ENCODE measurements around the gene FRMD4A. TPM values are rescaled to one million over a fixed set of nuclear protein-coding genes. Genes with fewer than 3 reads are reported as not detected.

FRMD4A gene
- total RNA-seq, 1 experiment from 2014 or later: 18.3 TPM

GRCh38 chr10:14017467-14017866, 313.3 kb downstream of the FRMD4A start:
- intact Hi-C loops (cut with micrococcal nuclease; ENCODE audit: unreplicated experiment): no loop called here
- no peaks in the 10 kb centered on the region for H3K79me2 ChIP-seq (ENCODE audit: low read depth)
- H3K4me1 ChIP-seq (replicated peaks; ENCODE audit: insufficient read depth): no peaks in the 10 kb centered on the region
- no peak overlapping the region for H3K4me2 ChIP-seq
- H3K27ac ChIP-seq: no peak overlapping the region
- H3K36me3 ChIP-seq (ENCODE audit: low read depth): no peaks in the 10 kb centered on the region
- H3F3A ChIP-seq (ENCODE audit: insufficient read depth, low read depth): no peaks in the 10 kb centered on the region
- H3K9me3 ChIP-seq (ENCODE audit: insufficient read depth, low read depth): no peaks in the 10 kb centered on the region
- no peak overlapping the region for H3K4me3 ChIP-seq
- H4K20me1 ChIP-seq (ENCODE audit: insufficient read depth): no peaks in the 10 kb centered on the region
- CTCF ChIA-PET: no interaction called here
- DNase-seq: no peak
- H2AFZ ChIP-seq: no peak overlapping the region
- no peak for TF ChIP-seq CTCF (conservative IDR thresholded peaks at IDR 0.05)
- no peak for TF ChIP-seq EZH2 (IDR thresholded peaks at IDR 0.05; ENCODE audit: low read depth)
- H3K27me3 ChIP-seq (ENCODE audit: insufficient read depth, low read depth): no peaks in the 10 kb centered on the region
- H3K9me2 ChIP-seq (ENCODE audit: insufficient read depth): no peaks in the 10 kb centered on the region
- POLR2A ChIA-PET (ENCODE audit: unreplicated experiment): no interaction called here
- no TSS peak for BruUV-seq (replicated peaks)

- no peak overlapping the region for H3K4me3 ChIP-seq
- CTCF ChIA-PET: no interaction called here
- no peak for DNase-seq
- H3F3A ChIP-seq (ENCODE audit: insufficient read depth, low read depth): no peaks in the 10 kb centered on the region
- POLR2A ChIA-PET (ENCODE audit: unreplicated experiment): no interaction called here
- no peaks in the 10 kb centered on the region for H3K4me1 ChIP-seq (replicated peaks; ENCODE audit: insufficient read depth)
- no peak overlapping the region for H2AFZ ChIP-seq
- no peak overlapping the region for H3K4me2 ChIP-seq
- intact Hi-C loops (cut with micrococcal nuclease; ENCODE audit: unreplicated experiment): no loop called here
- no peaks in the 10 kb centered on the region for H3K79me2 ChIP-seq (ENCODE audit: low read depth)
- H3K36me3 ChIP-seq (ENCODE audit: low read depth): no peaks in the 10 kb centered on the region
- no peak for TF ChIP-seq EZH2 (IDR thresholded peaks at IDR 0.05; ENCODE audit: low read depth)
- TF ChIP-seq CTCF (conservative IDR thresholded peaks at IDR 0.05): no peak
- H4K20me1 ChIP-seq (ENCODE audit: insufficient read depth): no peaks in the 10 kb centered on the region
- H3K27me3 ChIP-seq (ENCODE audit: insufficient read depth, low read depth): no peaks in the 10 kb centered on the region
- no peak overlapping the region for H3K27ac ChIP-seq
- BruUV-seq (replicated peaks): no TSS peak
- H3K9me2 ChIP-seq (ENCODE audit: insufficient read depth): no peaks in the 10 kb centered on the region
- no peaks in the 10 kb centered on the region for H3K9me3 ChIP-seq (ENCODE audit: insufficient read depth, low read depth)
These were observed 313.8 kb downstream of the FRMD4A start for GRCh38 chr10:14016931-14017333.

DNA sequence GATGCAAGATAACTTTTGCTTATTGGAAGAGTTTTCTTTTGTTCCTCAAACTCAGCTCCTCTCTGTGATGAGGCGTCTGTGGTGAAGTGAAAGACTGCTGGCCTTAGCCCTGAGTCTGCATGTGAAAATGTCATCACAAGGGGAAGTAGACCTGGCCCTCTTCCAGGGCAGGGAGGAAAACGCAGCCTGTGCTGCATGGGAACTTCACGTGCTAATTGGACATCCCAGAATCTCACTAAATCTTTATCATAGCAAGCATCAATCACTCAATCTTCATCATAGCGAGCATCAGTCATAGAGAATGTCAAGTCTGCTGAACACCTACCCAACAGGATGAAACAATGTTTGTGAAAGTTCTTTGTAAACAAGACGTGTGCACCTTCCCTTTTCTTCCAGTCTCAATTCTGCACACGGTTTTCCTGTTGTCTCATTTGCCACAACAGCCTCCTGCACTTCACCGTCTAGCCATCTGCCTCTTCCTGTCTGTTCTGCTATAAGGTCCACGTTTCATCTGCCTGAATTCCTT, 314.6 kb downstream of the FRMD4A start:
- DNase-seq: no peak
- Histone ChIP-seq H3K4me2 (no peak overlapping the region), H3K9me3 (ENCODE audit: insufficient read depth, low read depth) (no peaks in the 10 kb centered on the region), H3F3A (ENCODE audit: insufficient read depth, low read depth) (no peaks in the 10 kb centered on the region), H3K4me3 (no peak overlapping the region), H3K27ac (no peak overlapping the region), H3K9me2 (ENCODE audit: insufficient read depth) (no peaks in the 10 kb centered on the region), H3K4me1 (replicated peaks; ENCODE audit: insufficient read depth) (no peaks in the 10 kb centered on the region), H4K20me1 (ENCODE audit: insufficient read depth) (no peaks in the 10 kb centered on the region), H3K27me3 (ENCODE audit: insufficient read depth, low read depth) (no peaks in the 10 kb centered on the region), H3K36me3 (ENCODE audit: low read depth) (no peaks in the 10 kb centered on the region), H3K79me2 (ENCODE audit: low read depth) (no peaks in the 10 kb centered on the region), H2AFZ (no peak overlapping the region)
- TF ChIP-seq EZH2 (IDR thresholded peaks at IDR 0.05; ENCODE audit: low read depth) (no peak), CTCF (conservative IDR thresholded peaks at IDR 0.05) (no peak)
- BruUV-seq (replicated peaks): no TSS peak
- ChIA-PET POLR2A (ENCODE audit: unreplicated experiment) (no interaction called here), CTCF (no interaction called here)
- intact Hi-C loops (cut with micrococcal nuclease; ENCODE audit: unreplicated experiment): no loop called here
